Medulla oblongata (tissue), 1 donor: ENCODE results near the gene SESTD1.

Experiments used
- DNase-seq: peaks from one replicate; pipeline ENCODE4 v3.0.0-alpha.2; 2015; ENCODE audit errors: extremely low spot score

SESTD1 gene, protein sequence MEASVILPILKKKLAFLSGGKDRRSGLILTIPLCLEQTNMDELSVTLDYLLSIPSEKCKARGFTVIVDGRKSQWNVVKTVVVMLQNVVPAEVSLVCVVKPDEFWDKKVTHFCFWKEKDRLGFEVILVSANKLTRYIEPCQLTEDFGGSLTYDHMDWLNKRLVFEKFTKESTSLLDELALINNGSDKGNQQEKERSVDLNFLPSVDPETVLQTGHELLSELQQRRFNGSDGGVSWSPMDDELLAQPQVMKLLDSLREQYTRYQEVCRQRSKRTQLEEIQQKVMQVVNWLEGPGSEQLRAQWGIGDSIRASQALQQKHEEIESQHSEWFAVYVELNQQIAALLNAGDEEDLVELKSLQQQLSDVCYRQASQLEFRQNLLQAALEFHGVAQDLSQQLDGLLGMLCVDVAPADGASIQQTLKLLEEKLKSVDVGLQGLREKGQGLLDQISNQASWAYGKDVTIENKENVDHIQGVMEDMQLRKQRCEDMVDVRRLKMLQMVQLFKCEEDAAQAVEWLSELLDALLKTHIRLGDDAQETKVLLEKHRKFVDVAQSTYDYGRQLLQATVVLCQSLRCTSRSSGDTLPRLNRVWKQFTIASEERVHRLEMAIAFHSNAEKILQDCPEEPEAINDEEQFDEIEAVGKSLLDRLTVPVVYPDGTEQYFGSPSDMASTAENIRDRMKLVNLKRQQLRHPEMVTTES

DNA sequence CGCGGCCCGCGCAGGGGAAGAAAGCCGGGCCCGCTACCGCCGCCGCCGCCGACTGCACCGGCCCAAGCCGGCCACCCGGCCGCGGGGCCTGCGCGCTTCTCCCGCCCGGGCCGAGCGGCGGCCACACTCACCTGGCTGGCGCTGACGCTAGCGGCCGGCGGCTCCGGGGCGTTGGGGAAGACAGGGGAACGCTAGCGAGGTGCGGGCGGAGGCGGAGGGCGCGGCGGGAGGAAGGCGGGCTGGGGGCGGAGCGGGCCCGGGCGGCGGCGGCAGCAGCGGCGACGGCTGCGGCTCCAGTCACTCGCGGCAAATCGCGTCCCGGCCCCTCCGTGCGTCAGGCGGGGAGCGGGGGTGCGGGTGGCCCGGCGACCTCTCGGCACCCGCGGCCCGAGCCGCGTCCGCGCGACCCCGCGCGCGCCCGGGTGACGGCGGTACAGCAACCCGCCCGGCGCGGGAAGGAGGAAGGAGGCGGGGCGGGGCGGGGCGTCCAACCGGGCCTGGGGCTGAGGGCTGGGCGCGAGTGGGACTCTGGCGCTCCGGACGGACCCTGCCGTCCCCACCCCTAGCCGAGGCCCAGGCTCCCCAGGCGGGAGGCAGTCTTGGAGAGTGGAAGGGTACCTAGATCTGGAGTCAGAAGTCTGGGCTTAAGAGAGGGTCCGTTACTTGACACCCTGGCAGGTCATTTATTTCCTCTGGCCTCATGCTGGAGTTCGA is at the start of gene SESTD1:
SESTD1 (minus strand) TSS at position 465 of the 714 bp plus-strand sequence. CDS start 72,991 bp downstream, outside the sequence.
- peak; percentile 62 for DNase-seq

DNA sequence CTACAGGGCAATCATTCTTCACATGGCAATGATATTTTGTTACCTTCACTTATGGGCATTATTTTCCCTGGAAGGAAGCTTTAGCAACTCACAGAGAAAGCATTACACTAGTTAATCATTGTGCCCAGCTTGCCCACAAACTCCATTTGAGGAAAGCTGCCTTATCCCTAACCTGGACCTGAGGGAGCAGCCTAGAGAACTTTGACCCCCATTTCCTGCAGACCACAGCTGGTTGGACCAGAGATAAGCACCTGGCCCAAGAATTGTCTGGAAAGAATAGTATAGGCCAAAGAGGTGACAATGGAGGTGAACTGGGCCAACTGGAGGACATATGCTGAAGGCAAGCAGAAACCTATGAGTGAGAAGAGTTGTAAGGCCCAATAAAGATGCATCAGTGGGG is 48.4 kb upstream of the SESTD1 start:
- no peak for DNase-seq

DNA sequence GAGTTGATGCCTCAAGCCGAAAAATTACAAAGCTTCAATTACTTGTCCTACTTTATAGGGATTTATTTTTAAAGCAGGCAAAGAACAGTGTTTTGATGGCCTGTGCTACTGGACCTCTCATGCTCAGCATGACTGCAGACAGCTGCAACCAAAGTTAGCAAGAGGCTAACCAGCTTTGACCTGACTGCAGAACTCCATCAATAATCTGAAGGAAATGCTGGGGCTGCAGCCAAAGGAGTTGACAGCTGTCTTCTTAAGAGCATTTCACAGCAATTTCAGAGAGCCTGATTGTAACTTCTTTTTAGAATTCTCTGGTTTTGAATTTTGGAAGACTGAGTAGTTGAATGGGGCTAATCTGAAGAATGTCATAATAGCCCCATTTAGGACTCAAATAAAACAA is 46.5 kb upstream of the SESTD1 start:
- DNase-seq = peak; percentile 58

DNA sequence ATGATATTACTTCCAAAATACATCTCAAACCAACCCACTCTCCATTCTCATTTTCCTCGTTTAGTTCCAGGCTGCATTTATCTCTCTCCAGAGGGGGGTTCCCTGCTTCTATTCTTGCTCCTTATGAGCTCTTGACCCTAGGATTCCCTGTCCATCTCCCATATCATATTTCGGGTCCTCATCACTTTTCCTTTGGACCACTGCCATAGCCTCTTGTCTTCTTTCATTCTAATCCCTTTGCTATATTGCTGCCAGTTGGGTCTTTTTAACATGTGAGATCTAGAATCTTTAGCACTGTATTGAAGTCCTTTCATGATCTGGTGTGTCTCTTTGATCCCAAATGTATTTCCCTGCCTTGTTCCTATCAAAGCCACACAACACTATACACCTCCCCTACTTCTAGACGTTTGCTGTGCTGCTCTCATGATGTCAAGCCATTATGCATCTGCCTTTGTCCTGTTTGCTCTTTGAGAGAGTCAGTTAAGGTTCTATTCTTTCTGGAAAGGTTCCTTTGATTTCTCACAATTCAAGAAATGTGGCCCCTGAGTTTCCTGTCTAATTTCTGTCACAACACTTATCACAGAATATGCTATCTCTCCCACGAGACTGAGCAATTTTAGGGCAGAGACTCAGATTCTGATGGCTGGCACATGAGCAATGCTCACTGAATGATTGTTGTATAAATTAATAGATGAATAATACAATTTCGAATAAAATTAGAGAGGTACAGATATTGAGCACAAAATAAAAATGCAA is 43.2 kb upstream of the SESTD1 start:
- no peak for DNase-seq

DNA sequence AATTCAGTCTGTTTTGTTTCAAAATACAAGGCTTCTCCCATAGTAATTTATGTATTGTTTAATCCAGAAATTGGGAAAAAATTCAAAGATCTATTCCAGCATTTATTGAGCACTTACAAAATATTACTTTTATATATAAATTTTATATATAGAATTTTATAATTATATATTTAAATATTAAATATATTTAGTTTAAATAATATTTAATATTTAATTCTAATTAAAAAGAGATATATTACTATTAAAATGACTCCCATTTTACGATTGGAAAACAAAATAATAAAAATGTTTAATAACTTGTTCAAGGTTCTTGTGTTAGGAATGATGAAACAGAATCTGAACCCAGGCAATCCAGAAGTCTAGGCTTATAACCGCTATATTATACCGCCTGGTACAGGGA is 40.5 kb upstream of the SESTD1 start:
- no peak for DNase-seq

DNA sequence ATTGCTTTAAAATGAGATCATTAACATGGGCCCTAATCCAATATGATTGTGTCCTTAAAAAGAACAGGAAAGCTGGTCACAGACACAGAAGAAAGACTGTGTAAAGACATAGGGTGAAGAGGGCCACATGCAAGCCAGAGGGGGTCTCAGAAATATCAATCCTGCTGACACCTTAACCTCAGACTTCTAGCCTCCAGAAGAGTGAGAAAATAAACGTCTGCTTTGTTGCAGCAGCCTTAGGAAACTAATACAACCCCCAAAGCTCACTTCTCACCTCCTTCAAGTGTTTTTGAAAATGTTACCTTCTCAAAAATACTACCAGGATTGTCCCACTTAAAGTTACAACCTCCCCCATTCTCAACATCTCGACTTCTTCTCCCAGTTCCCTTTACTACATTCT is 39.8 kb upstream of the SESTD1 start:
- no peak for DNase-seq

DNA sequence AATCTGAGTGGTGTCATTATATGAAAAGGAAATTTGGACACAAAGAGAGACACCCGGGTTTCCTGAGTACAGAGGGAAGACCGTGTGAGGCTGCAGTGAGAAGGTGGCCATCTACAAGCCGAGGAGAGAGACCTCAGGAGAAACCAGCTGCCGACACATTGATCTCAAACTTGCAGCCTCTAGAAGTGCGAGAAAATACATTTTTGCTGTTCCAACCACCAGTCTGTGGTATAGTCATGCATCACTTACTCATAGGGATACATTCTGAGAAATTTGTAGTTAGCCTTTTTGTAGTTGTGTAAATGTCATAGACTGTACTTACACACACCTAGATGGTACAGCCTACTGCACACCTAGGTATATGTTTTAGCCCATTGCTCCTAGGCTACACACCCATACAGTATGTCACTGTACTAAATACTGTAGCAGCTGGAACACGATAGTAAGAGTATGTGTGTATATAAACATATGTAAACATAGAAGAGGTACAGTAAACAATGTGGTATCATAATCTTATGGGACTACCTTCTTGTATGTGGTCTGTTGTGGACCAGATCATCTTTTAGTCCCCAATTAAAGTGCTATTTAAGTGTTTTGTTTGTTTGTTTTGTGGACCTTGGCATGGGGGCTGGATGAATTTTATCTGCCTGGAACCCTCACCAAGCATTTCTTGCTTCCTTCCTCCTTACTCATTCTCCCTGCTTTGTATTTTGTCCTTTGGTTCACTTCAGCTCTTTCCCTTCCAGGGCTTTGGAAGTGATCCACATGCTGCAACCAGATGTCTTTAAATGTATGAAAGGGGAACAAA is 38.3 kb upstream of the SESTD1 start:
- DNase-seq = no peak

DNA sequence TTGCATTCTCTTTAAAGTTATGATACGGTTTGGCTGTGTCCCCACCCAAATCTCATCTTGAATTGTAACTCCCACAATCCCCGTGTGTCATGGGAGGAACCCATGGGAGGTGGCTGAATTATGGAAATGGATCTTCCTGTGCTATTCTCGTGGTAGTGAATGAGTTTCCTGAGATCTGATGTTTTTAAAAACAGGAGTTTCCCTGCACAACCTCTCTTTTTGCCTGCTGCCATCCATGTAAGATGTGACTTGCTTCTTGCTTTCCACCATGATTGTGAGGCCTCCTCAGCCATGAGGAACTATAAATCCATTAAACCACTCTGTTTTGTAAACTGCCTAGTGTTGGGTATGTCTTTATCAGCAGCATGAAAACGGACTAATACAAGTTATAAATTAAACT is 37.5 kb upstream of the SESTD1 start:
- DNase-seq = no peak

DNA sequence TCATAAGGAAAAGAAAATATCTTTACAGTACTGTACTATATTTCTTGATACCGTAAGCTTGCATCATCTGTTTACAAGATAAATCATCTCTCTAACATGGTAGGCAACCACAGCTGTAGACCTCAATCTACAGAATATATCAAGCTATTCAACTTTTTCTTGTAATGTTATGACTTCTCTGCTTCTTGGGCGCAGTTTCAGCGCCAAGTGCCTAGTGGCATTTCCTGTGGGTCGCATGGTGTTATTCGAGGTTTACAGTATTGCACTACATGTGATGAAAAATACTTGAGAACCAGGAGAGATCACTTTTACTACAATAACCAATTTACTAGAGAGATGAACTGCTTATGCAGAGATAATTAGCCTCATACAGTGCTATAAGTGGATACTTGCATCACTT is 34.0 kb upstream of the SESTD1 start:
- no peak for DNase-seq

DNA sequence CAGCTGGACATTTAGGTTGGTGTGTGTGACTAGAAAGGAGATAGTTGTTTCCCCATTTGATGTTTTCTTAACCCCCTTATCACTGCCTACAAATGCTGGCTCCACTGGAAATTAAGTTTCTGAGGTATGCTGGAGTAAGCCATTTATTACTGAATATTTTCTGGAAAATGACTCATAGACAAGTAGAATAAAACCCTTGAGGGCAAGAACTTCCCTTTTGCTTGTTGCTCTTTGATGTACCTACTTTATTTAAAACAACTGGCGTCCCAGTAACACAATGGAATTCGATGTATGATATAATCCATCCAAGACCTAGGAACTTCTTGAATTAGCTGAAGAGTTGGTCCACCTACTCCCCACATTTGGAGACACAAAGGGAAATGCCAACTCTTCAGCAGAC is 33.3 kb upstream of the SESTD1 start:
- DNase-seq = no peak

DNA sequence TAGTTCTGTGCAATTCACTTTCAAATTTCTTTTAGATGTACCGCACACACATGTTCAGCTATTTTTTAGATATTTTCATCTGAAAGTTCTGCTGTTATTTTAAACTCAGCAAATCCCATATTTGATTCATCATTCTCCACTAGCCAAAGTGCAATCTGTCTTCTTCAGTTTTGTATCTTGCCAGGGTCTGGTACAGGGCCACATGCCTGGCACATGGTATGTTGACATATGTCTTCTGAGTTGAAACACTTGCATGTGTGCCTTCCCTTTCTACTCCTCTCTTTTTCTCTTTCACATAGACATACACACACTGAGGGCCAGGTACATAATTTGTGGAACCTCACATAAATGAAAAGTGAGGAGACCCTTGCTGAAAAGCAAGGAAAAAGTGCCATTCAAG is 25.7 kb upstream of the SESTD1 start:
- no peak for DNase-seq

DNA sequence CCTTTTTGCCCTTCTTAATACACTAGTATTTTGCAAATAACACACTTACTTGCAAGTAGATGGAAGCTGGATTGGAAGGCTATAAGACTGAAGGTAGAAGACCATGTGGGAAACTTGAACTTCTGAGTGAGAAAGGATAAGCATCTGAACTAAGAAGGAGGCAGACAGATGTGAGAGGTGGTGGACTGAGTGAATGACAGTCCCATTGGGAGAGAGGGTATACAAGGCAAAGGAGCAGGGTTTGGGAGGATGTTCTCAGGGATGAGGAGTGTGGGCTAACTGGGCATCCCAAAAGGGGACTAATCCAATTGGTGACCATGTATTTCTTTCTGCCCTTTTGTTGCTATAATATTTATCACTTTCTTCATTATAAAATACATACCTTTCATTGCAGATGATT is 20.4 kb upstream of the SESTD1 start:
- no peak for DNase-seq

DNA sequence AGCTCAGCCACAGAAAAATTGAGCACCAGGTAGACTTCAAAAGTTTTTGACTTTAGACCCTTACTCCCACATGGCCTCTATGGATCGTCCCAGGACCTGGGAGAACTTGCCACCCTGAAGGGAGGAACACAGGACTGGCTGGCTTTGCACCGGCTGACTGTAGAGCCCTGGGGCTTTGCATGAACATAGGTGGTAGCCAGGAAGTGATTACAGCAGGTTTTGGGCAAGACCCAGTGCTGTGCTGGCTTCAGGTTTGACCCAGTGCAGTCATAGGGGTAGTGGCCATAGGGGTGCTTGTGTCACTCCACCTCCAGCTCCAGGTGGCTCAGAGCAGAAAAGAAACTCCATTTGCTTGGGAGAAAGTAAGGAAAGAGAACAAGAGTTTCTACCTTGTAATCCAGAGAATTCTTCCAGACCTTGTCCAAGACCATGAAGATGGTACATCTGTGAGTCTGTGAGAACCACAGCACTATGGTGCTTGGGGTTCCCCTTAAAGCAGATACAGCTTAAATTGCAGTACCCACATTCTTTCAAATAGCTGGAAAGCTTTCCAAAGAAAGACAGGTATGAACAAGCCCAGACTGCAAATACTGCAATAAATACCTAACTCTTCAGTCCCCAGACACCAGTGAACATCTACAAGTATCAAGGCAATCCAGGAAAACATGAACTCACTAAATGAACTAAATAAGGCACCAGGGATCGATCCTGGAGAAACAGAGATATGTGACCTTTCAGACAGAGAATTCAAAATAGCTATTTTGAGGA is 13.0 kb upstream of the SESTD1 start:
- no peak for DNase-seq

DNA sequence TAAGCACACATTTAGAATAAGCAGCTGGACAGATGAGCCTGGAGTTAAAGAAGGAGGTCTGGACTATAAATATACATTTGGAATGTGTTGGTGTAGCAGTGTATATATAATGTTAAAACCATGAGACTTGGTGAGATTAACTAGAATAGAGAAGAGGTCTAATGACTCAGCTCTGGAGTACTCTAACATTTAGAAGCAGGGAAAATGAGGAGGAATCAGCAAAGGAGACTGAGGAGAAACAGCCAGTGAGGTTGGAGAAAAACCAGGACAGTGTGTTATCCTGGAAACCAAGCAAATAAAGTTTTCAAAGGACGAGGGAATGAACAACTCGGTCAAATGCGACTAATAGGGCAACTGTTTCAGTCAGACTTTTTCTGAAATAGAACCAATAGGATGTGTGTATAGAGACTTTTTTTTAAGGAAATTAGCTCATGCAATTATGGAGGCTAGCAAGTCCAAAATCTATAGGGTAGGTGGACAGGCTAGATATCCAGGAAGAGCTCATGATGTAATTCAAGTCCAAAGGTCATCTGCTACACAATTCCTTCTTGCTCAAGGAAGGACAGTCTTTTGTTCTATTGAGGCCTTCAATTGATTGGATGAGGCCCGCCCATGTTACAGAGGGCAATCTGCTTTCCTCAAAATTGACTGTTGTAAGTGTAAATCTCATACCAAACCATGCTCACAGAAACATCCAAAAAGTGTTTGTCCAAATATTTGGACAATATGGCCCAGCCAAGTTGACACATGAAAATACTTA is 10.8 kb upstream of the SESTD1 start:
- no peak for DNase-seq

DNA sequence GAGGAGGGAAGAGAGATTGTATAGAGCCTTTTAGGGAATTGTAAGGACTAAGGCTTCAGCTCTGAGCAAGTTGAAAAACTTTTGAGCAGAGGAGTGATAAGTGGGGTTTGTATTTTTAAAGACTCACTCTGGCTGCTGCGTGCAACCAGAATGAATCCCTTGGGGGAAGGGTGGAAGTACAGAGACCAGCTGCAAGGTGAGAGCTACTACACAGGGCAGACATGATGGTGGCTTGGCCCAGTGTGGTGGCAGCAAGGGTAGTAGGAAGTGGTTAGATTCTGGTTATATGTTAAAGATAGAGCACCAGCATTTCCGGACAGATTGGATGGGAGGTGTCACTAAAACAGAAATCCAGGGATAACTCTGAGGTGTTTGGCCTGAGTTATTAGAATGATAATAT is 10.1 kb upstream of the SESTD1 start:
- no peak for DNase-seq

DNA sequence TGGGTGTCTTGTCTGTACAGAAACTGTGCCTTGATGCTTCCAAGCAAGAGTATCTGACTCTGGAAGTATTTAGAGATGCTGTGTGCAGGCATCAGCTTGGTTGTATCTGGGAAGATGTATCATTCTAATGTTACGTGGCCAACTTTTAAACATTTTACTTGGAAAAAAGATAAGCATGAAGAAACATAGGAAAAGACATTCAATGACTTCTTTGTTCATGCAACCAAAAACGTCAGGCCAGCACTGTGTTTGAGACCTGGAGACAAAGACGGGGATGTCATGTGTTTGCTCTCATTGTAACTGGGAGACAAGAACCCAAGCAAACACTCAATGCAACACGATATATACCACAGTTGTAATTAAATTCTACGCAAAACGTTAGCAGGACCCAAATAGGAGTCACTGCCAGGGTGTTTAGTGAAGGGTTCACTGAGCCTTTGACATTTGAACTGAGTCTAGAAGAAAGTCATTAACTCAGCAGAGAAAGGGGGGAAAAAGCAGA is 8.9 kb upstream of the SESTD1 start:
- peak; percentile 83 for DNase-seq

DNA sequence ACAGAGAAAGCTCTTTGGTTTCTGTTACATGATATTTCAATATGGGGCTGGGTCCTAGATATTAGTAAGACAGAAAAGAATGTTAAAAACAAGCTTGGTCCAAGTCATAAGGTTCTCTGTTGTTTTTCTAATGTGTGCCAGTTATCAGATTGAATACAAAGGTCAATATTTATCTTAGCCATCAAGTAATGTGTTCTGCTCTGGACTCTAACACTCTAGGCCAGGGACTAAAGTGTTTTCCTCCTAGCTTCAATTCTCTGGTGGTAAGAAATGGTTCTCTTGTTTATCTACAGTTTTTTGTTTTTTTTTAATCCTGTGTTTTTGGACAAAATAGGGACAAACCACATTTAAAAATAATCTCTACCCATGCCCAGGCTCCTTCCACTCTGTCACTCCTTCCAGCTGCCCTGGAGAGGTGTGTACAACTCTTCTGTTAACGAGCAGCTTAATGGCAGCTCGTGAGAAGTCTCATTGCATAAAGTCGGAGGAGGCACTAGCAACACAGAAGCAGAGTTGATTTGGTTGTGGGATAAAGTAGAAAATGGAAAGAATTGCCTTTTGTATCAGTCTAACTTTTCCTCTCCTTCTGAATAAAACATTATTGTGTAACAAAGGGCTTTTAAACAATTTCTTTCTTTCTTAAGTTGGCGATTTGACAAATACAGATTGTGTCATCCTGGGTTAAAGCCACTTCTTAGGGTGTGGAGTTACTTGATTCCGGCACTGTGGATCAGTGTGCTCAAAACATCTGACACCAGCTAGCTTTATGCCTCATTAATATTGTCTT is 8.0 kb upstream of the SESTD1 start:
- peak; percentile 86 for DNase-seq

DNA sequence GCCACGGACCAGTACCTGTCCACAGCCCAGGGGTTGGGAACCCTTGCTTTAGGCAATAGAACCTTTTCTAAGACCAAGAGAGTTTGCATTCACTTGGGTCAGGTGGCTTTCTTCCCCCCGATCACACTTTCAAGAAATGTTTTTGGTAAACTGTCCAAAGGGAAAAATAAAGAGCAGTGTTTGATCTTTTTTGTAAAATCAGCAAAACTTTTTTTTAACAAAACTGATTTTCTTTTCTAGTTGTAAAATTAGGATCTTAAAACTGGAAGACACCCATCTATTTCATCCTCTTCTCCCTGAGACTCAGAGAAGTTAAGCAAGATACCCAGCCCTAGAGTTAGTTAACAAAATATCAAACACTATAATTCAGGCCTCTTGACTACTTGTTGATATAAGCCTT is 6.1 kb upstream of the SESTD1 start:
- no peak for DNase-seq
